ENCODE data around the gene DSCAML1. TPM values are rescaled to one million over a fixed set of nuclear protein-coding genes. Genes with fewer than 3 reads are reported as not detected.

The DSCAML1 gene
- total RNA-seq, 6 donors from 2014 or later, result 0.30 to 3.1 (median 1.3) TPM

DNA sequence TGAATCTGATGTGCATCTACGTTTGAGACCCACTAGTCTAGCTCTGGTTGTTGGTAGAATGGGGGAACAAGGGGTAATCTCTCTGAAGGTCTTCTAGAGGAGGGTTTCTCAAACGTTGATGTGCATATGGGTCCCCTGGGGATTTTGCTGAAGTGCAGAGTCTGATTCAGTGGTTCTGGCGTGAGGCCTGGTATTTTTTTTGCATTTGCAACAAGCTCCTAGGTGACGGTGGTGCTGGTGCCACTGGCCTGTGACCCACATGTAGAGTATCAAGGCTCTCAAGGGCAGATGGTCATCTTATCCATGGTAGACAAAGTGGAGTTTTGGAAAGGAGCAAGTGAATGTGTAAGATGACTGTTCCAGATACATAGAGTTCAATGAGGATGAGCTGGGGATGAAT is 372.2 kb downstream of the DSCAML1 start:
- no peak overlapping the region for H3K4me3 ChIP-seq
- no peaks in the 10 kb centered on the region for H3K27me3 ChIP-seq
- ATAC-seq (ENCODE audit: low FRiP score in 2 of 2) (no peak), DNase-seq (no peak)
- peaks cover 0 to 6% (median 0%) of the 10 kb centered on the region in 4 donors for H3K4me1 ChIP-seq
- H3K36me3 ChIP-seq, result no peaks in the 10 kb centered on the region
- no peaks in the 10 kb centered on the region for H3K9me3 ChIP-seq
- TF ChIP-seq POLR2A (IDR thresholded peaks at IDR 0.05) (no peak), CTCF (IDR thresholded peaks at IDR 0.05) (no peak), EP300 (IDR thresholded peaks at IDR 0.05) (no peak), POLR2AphosphoS5 (IDR thresholded peaks at IDR 0.05) (no peak)
- 65 to 77% methylated on average over 4 of the region's 4 CpGs for WGBS, 2 donors
- no peak overlapping the region for H3K27ac ChIP-seq

- H3K27ac ChIP-seq, result no peak overlapping the region
- WGBS, 2 donors, result 69 to 89% methylated on average over 4 to 14 of the region's 14 CpGs
- DNase-seq, result no peak
- no peaks in the 10 kb centered on the region for H3K9me3 ChIP-seq
- TF ChIP-seq POLR2AphosphoS5 (IDR thresholded peaks at IDR 0.05), result no peak
- TF ChIP-seq POLR2A (IDR thresholded peaks at IDR 0.05), result no peak
- no peak for TF ChIP-seq CTCF (IDR thresholded peaks at IDR 0.05)
- peaks cover 0 to 6% (median 0%) of the 10 kb centered on the region in 4 donors for H3K4me1 ChIP-seq
- no peak overlapping the region for H3K4me3 ChIP-seq
- H3K36me3 ChIP-seq, result no peaks in the 10 kb centered on the region
- H3K27me3 ChIP-seq, result no peaks in the 10 kb centered on the region
- no peak for ATAC-seq (ENCODE audit: low FRiP score in 2 of 2)
Observed at GRCh38 chr11:117423046-117423575, 373.9 kb downstream of the DSCAML1 start.

DNA sequence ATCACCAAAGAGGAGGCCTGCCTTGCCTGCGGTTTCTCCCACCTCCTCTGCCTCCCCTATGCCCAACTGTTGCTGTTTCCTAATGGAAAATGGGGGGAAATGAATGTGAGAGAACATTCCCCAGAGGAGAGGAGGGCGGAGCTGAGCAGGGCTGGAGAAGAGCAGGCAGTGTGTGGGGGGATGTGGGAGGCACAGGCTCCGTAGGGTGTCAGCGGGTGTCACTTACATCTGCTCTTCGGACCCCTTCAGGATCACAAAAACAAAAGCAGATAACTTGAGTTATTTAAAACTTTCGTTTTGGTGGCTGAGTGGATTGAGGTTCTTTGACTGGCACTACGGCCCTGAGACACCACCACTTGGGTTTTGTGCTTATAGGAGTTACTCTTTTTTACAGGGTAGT is 375.5 kb downstream of the DSCAML1 start:
- H3K4me3 ChIP-seq, result no peak overlapping the region
- WGBS, 2 donors, result 82 to 85% methylated on average over 7 of the region's 7 CpGs
- ATAC-seq (ENCODE audit: low FRiP score in 2 of 2) (no peak), DNase-seq (no peak)
- TF ChIP-seq CTCF (IDR thresholded peaks at IDR 0.05) (no peak), EP300 (IDR thresholded peaks at IDR 0.05) (no peak), POLR2A (IDR thresholded peaks at IDR 0.05) (no peak), POLR2AphosphoS5 (IDR thresholded peaks at IDR 0.05) (no peak)
- H3K27ac ChIP-seq, result no peak overlapping the region
- H3K36me3 ChIP-seq, result no peaks in the 10 kb centered on the region
- peaks cover 0 to 5% (median 0%) of the 10 kb centered on the region in 4 donors for H3K4me1 ChIP-seq
- H3K9me3 ChIP-seq, result no peaks in the 10 kb centered on the region
- no peaks in the 10 kb centered on the region for H3K27me3 ChIP-seq

DNA sequence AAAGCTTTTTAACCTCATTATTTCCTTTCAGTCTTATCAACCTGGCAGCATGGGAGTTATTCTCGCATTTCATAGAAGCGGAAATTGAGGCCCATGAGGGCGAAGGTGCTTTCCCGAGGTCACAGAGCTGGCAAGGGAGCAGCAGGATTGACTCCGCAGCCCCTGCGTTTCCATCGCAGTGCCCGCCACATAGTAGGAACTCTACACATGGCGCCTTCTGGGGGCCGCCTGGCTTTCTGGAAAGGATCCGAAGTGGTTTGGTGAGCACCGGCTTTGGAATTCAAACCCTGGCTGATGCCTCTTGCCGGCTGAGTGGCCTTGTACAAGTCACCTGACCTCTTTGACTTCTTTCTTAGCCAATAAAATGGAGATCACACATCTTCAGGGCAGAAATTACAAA is 376.0 kb downstream of the DSCAML1 start:
- ATAC-seq (ENCODE audit: low FRiP score in 2 of 2) (no peak), DNase-seq (no peak)
- no peak overlapping the region for H3K4me3 ChIP-seq
- H3K4me1 ChIP-seq, result peaks cover 0 to 1% (median 0%) of the 10 kb centered on the region in 4 donors
- H3K36me3 ChIP-seq, result no peaks in the 10 kb centered on the region
- no peak for TF ChIP-seq CTCF (IDR thresholded peaks at IDR 0.05)
- TF ChIP-seq EP300 (IDR thresholded peaks at IDR 0.05), result no peak
- no peak for TF ChIP-seq POLR2AphosphoS5 (IDR thresholded peaks at IDR 0.05)
- no peak for TF ChIP-seq POLR2A (IDR thresholded peaks at IDR 0.05)
- 85 to 91% methylated on average over 11 to 13 of the region's 13 CpGs for WGBS, 2 donors
- no peaks in the 10 kb centered on the region for H3K9me3 ChIP-seq
- no peaks in the 10 kb centered on the region for H3K27me3 ChIP-seq
- no peak overlapping the region for H3K27ac ChIP-seq

DNA sequence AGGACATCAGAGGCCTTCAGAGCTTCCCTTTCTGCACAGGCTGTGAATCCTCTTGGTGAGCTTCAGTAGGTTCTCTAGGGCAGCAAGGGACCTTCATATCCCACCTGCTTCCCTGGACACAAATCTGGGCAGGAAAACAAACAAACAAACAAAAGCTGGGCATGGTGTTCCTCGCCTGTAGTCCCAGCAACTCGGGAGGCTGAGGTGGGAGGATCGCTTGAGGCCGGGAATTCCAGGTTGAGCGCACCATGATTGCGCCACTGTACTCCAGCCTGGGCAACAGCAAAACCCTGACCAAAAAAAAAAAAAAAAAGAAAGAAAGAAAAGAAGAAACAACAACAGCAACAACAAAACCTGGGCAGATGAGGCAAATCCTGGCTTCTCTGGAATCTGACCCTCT is 376.4 kb downstream of the DSCAML1 start:
- no peaks in the 10 kb centered on the region for H3K36me3 ChIP-seq
- no peaks in the 10 kb centered on the region for H3K4me1 ChIP-seq
- H3K27me3 ChIP-seq, result no peaks in the 10 kb centered on the region
- 96 to 97% methylated on average over 6 of the region's 6 CpGs for WGBS, 2 donors
- ATAC-seq (ENCODE audit: low FRiP score in 2 of 2), result no peak
- no peak for DNase-seq
- H3K27ac ChIP-seq, result no peak overlapping the region
- TF ChIP-seq POLR2A (IDR thresholded peaks at IDR 0.05) (no peak), POLR2AphosphoS5 (IDR thresholded peaks at IDR 0.05) (no peak), EP300 (IDR thresholded peaks at IDR 0.05) (no peak), CTCF (IDR thresholded peaks at IDR 0.05) (no peak)
- no peaks in the 10 kb centered on the region for H3K9me3 ChIP-seq
- no peak overlapping the region for H3K4me3 ChIP-seq

Data from upper lobe of left lung (tissue), 6 donors.